ENCODE data around the gene PADI3. TPM values are rescaled to one million over a fixed set of nuclear protein-coding genes. Genes with fewer than 3 reads are reported as not detected.

Gene PADI3
- total and polyA plus RNA-seq, 2 experiments from 2014 or later: 0.37 to 0.80 TPM

- no peak for TF ChIP-seq ZNF462 (CRISPR knock-in tag; IDR thresholded peaks at IDR 0.05)
- TF ChIP-seq POLR2AphosphoS5 (IDR thresholded peaks at IDR 0.05; ENCODE audit: low read depth): no peak
Observed at GRCh38 chr1:17210176-17210575, 38.7 kb upstream of the PADI3 start (continued).

GRCh38 chr1:17211377-17211776 is 37.5 kb upstream of the PADI3 start:
- Histone ChIP-seq H3K4me2 (no peak overlapping the region), H3K27me3 (ENCODE audit: insufficient read depth) (no peaks in the 10 kb centered on the region), H4K20me1 (replicated peaks; ENCODE audit: insufficient read depth) (no peaks in the 10 kb centered on the region), H3K4me3 (no peak overlapping the region), H3F3A (replicated peaks; ENCODE audit: low read depth) (no peaks in the 10 kb centered on the region), H3K36me3 (ENCODE audit: insufficient read depth) (no peaks in the 10 kb centered on the region), H3K4me1 (ENCODE audit: insufficient read depth) (no peaks in the 10 kb centered on the region), H2AFZ (no peak overlapping the region), H3K27ac (ENCODE audit: low read depth) (no peak overlapping the region), H3K79me2 (replicated peaks; ENCODE audit: insufficient read depth) (no peaks in the 10 kb centered on the region), H3K9me2 (ENCODE audit: insufficient read depth) (no peaks in the 10 kb centered on the region)
- no peak overlapping the region for H3K27ac Mint-ChIP-seq
- no peak for DNase-seq (ENCODE audit: low spot score)
- H3K4me1 Mint-ChIP-seq: peaks cover 35% of the 10 kb centered on the region
- H3K9me3 Mint-ChIP-seq: no peaks in the 10 kb centered on the region
- H3K36me3 Mint-ChIP-seq (ENCODE audit: low read depth): no peaks in the 10 kb centered on the region
- H3K27me3 Mint-ChIP-seq (ENCODE audit: insufficient read depth, low read depth, poor library complexity): peaks cover 9% of the 10 kb centered on the region
- no peak overlapping the region for H3K4me3 Mint-ChIP-seq
- no peak for ATAC-seq
- TF ChIP-seq CTCF (conservative IDR thresholded peaks at IDR 0.05; ENCODE audit: low read depth in 2 of 2) (no peak), CREB1 (CRISPR knock-in tag; IDR thresholded peaks at IDR 0.05; ENCODE audit: low read depth) (no peak), STAT1 (IDR thresholded peaks at IDR 0.05; ENCODE audit: unreplicated experiment) (no peak), EZH2 (IDR thresholded peaks at IDR 0.05; ENCODE audit: low read depth, unreplicated experiment) (no peak), EZH2phosphoT487 (IDR thresholded peaks at IDR 0.05; ENCODE audit: unreplicated experiment) (no peak), ZNF462 (CRISPR knock-in tag; IDR thresholded peaks at IDR 0.05) (no peak), POLR2AphosphoS5 (IDR thresholded peaks at IDR 0.05; ENCODE audit: low read depth) (no peak)

All from GM23338 (cell line).